Urinary bladder (tissue), 4 donors: ENCODE measurements around the gene ANGEL2. TPM values are rescaled to one million over a fixed set of nuclear protein-coding genes. Genes with fewer than 3 reads are reported as not detected.

Source experiments
- DNase-seq: peaks from one replicate; pipeline ENCODE4 v3.0.0-alpha.2; 2015; ENCODE audit errors: extremely low spot score
- H3K27ac ChIP-seq: one replicate; pipeline ENCODE4 v1.5.1; 2013; ENCODE audit warnings: low read depth, mild to moderate bottlenecking, moderate library complexity
- H3K36me3 ChIP-seq: one replicate; pipeline ENCODE4 v1.6.1; 2013; ENCODE audit warnings: mild to moderate bottlenecking, moderate library complexity; ENCODE audit not compliant: insufficient read depth
- H3K4me1 ChIP-seq: one replicate; pipeline ENCODE4 v1.6.1; 2013; ENCODE audit warnings: mild to moderate bottlenecking, moderate library complexity; ENCODE audit not compliant: insufficient read depth
- H3K4me3 ChIP-seq: one replicate; pipeline ENCODE4 v1.5.1; 2013; ENCODE audit warnings: low read depth, low read length
- whole genome bisulfite sequencing: extraction: QIAGEN DNeasy Blood & Tissue Kit; methylation state at CpG from one replicate; pipeline ENCODE4 v1.1.7; 2013; 5-methylcytosine and 5-hydroxymethylcytosine counted together
- polyA plus RNA-seq: library from polyadenylated mRNA; stranded (reverse); fragments of 200-250 nt; gene quantifications from one replicate; pipeline ENCODE4 v1.2.3, GENCODE V29; 2013
- total RNA-seq: library from RNA; depleted of rRNA; stranded (reverse); fragments of >200 nt; gene quantifications from one replicate; pipeline ENCODE4 v1.2.3, GENCODE V29; 2014
- donor health status: healthy with polysubstance abuse.
- donor health status: healthy.

The ANGEL2 gene
- total and polyA plus RNA-seq, 2 donors: 18.6 to 104 TPM

DNA sequence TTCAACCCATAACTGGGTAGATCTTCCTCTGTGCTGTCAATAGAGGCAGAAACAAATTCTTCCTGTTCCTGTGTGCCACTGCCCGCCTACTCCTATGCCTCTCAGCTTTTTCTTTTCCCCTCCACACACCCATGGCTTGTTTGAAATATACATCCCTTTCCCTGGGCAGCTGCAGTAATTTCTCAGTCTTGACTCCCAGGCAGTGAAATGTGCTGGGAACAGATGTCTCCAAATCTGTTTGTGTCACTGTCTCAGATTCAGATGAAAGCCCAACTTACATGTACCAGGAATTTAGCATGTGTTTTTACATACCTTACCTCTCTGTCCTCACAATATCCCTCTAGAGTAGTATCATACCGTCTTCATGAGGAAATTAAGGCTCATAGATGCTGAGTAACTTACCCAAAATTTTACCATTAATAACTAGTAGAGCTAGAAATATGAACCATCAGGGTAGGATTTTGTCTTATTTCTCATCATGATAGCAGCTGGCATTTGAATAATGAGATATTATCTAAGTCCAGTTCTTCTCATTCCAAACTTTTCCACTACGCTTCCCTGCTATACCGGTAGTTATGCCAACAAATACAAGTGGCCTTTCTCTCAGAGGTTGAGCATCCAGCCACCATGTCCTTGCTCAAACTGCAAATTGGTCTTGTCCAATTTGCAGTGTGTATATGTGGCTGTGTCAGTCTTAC lies 70.1 kb downstream of the ANGEL2 start:
- H3K4me1 ChIP-seq: no peaks in the 10 kb centered on the region
- H3K36me3 ChIP-seq: no peaks in the 10 kb centered on the region
- no peak for DNase-seq
- no peak overlapping the region for H3K4me3 ChIP-seq
- no peak overlapping the region for H3K27ac ChIP-seq
- WGBS: 89% methylated on average over 4 of the region's 4 CpGs

GRCh38 chr1:212945056-212945455 lies 70.6 kb downstream of the ANGEL2 start:
- 94% methylated on average over 2 of the region's 2 CpGs for WGBS
- Histone ChIP-seq H3K4me3 (no peak overlapping the region), H3K36me3 (no peaks in the 10 kb centered on the region), H3K27ac (no peak overlapping the region), H3K4me1 (no peaks in the 10 kb centered on the region)
- DNase-seq: no peak

- DNase-seq: no peak
- no peak overlapping the region for H3K27ac ChIP-seq
- 85% methylated on average over 6 of the region's 6 CpGs for WGBS
Measured at GRCh38 chr1:212944229-212944901, 71.3 kb downstream of the ANGEL2 start.

DNA sequence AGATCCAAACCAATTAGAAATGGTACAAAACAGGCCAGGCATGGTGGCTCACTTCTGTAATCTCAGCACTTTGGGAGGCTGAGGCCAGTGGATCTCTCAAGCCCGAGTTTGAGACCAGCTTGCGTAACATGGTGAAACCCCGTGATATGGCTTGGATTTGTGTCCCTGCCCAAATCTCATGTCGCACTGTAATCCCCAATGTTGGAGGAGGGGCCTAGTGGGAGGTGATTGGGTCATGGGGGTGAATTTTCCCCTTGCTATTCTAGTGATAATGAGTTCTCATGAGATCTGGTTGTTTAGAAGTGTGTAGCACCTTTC lies 72.3 kb downstream of the ANGEL2 start:
- no peak for DNase-seq
- WGBS: 83% methylated on average over 4 of the region's 4 CpGs
- Histone ChIP-seq H3K4me1 (no peaks in the 10 kb centered on the region), H3K4me3 (no peak overlapping the region), H3K36me3 (no peaks in the 10 kb centered on the region), H3K27ac (no peak overlapping the region)

More at GRCh38 chr1:212944229-212944901, 71.3 kb downstream of the ANGEL2 start:
- Histone ChIP-seq H3K36me3 (no peaks in the 10 kb centered on the region), H3K4me1 (no peaks in the 10 kb centered on the region), H3K4me3 (no peak overlapping the region)

GRCh38 chr1:212942679-212943392 lies 72.8 kb downstream of the ANGEL2 start:
- Histone ChIP-seq H3K27ac (no peak overlapping the region), H3K36me3 (no peaks in the 10 kb centered on the region), H3K4me1 (no peaks in the 10 kb centered on the region), H3K4me3 (no peak overlapping the region)
- no peak for DNase-seq
- 77% methylated on average over 6 of the region's 6 CpGs for WGBS

Other genes with a start within 250 kb of the ANGEL2 start
- gene NSL1, start 224.1 kb downstream of the ANGEL2 start, total RNA-seq: 69.2 TPM
- gene NSL1, start 224.1 kb downstream of the ANGEL2 start, polyA plus RNA-seq: 30.8 TPM
- 18.8 TPM for gene TATDN3, start 224.0 kb downstream of the ANGEL2 start, total RNA-seq
- 13.1 TPM for gene TATDN3, start 224.0 kb downstream of the ANGEL2 start, polyA plus RNA-seq
- gene SPATA45, start 168.2 kb downstream of the ANGEL2 start, total RNA-seq: not detected
- not detected for gene SPATA45, start 168.2 kb downstream of the ANGEL2 start, polyA plus RNA-seq
- 25.2 TPM for gene FLVCR1, start 157.6 kb downstream of the ANGEL2 start, total RNA-seq
- gene FLVCR1, start 157.6 kb downstream of the ANGEL2 start, polyA plus RNA-seq: 4.1 TPM
- 19.7 TPM for gene VASH2, start 65.3 kb downstream of the ANGEL2 start, total RNA-seq
- gene VASH2, start 65.3 kb downstream of the ANGEL2 start, polyA plus RNA-seq: 1.9 TPM
- gene RPS6KC1, start 35.4 kb upstream of the ANGEL2 start, total RNA-seq: 72.4 TPM
- gene RPS6KC1, start 35.4 kb upstream of the ANGEL2 start, polyA plus RNA-seq: 13.2 TPM